NCI-H524 (cell line): ENCODE data around the gene ZMIZ1.

Source experiments
- DNase-seq, 2 experiments: peaks; one replicate each; lab custom pipeline; 2025; lab: John Stamatoyannopoulos, UW

The ZMIZ1 gene

GRCh38 chr10:79173582-79174262, 105.0 kb downstream of the ZMIZ1 start:
- no peak for DNase-seq

- DNase-seq: no peak
These were observed 107.3 kb downstream of the ZMIZ1 start for GRCh38 chr10:79176052-79176501.

GRCh38 chr10:79176949-79177602, 108.3 kb downstream of the ZMIZ1 start:
- no peak for DNase-seq

GRCh38 chr10:79178070-79178576, 109.4 kb downstream of the ZMIZ1 start:
- no peak for DNase-seq

- peak in 1 of 2 experiments; percentile 39 for DNase-seq
These were observed 109.9 kb downstream of the ZMIZ1 start for GRCh38 chr10:79178614-79179163.

- peak in 1 of 2 experiments; percentile 66 for DNase-seq
These were observed 110.6 kb downstream of the ZMIZ1 start for GRCh38 chr10:79179164-79179956.

- no peak for DNase-seq
These were observed 111.2 kb downstream of the ZMIZ1 start for GRCh38 chr10:79179957-79180309.

- no peak for DNase-seq
These were observed 111.9 kb downstream of the ZMIZ1 start for GRCh38 chr10:79180414-79181221.

GRCh38 chr10:79181227-79181626, 112.5 kb downstream of the ZMIZ1 start:
- no peak for DNase-seq

- no peak for DNase-seq
These were observed 113.1 kb downstream of the ZMIZ1 start for GRCh38 chr10:79181698-79182521.

GRCh38 chr10:79182781-79183467, 114.2 kb downstream of the ZMIZ1 start:
- DNase-seq: no peak

GRCh38 chr10:79183468-79183865, 114.7 kb downstream of the ZMIZ1 start:
- no peak for DNase-seq

GRCh38 chr10:79184145-79184625, 115.4 kb downstream of the ZMIZ1 start:
- peak in 1 of 2 experiments; percentile 5 for DNase-seq

GRCh38 chr10:79184657-79185056, 115.9 kb downstream of the ZMIZ1 start:
- DNase-seq: no peak

GRCh38 chr10:79185067-79185774, 116.5 kb downstream of the ZMIZ1 start:
- DNase-seq: no peak

- DNase-seq: no peak
These were observed 117.1 kb downstream of the ZMIZ1 start for GRCh38 chr10:79185796-79186374.

- no peak for DNase-seq
These were observed 117.8 kb downstream of the ZMIZ1 start for GRCh38 chr10:79186486-79187120.
